ENCODE results near the gene DNAJC21.

The DNAJC21 gene

GRCh38 chr5:34929720-34930461, 532 bp downstream of the DNAJC21 start:
- TF ChIP-seq TAF1 (IDR thresholded peaks at IDR 0.05; ENCODE audit: borderline replicate concordance, insufficient read depth, low read length) = no peak
- 0 out of 2 replicates have a peak, but pooled peaks have one; percentile 22 for TF ChIP-seq POLR2AphosphoS5 (IDR thresholded peaks at IDR 0.05; ENCODE audit: low read depth, low read length)

DNA sequence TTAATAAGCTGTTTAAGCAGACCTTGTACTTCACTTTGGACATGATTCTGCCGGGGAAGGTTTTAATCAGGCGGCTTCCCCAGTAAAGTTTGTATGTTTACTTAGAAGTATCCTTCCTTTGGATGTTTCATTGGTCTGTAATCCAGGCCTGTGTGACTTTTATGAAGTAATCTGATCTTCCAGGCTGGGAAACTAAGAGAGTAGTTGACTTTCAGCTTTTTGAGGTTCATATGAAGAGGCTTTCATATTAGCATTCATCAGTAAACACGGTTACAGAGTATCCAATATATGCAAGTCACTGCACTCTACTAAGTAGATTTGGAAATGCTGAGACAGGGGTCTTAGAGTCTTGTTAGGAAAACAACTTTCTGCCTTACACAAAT, 1.1 kb downstream of the DNAJC21 start:
- no peak for TF ChIP-seq TAF1 (IDR thresholded peaks at IDR 0.05; ENCODE audit: borderline replicate concordance, insufficient read depth, low read length)
- TF ChIP-seq POLR2AphosphoS5 (IDR thresholded peaks at IDR 0.05; ENCODE audit: low read depth, low read length) = no peak
- TF ChIP-seq, protein P1, sequence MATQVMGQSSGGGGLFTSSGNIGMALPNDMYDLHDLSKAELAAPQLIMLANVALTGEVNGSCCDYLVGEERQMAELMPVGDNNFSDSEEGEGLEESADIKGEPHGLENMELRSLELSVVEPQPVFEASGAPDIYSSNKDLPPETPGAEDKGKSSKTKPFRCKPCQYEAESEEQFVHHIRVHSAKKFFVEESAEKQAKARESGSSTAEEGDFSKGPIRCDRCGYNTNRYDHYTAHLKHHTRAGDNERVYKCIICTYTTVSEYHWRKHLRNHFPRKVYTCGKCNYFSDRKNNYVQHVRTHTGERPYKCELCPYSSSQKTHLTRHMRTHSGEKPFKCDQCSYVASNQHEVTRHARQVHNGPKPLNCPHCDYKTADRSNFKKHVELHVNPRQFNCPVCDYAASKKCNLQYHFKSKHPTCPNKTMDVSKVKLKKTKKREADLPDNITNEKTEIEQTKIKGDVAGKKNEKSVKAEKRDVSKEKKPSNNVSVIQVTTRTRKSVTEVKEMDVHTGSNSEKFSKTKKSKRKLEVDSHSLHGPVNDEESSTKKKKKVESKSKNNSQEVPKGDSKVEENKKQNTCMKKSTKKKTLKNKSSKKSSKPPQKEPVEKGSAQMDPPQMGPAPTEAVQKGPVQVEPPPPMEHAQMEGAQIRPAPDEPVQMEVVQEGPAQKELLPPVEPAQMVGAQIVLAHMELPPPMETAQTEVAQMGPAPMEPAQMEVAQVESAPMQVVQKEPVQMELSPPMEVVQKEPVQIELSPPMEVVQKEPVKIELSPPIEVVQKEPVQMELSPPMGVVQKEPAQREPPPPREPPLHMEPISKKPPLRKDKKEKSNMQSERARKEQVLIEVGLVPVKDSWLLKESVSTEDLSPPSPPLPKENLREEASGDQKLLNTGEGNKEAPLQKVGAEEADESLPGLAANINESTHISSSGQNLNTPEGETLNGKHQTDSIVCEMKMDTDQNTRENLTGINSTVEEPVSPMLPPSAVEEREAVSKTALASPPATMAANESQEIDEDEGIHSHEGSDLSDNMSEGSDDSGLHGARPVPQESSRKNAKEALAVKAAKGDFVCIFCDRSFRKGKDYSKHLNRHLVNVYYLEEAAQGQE (IDR thresholded peaks at IDR 0.05; ENCODE audit: insufficient read depth in 1 of 2, low read depth in 2 of 2, low read length in 2 of 2) = no peak

GRCh38 chr5:34930870-34931269, 1.5 kb downstream of the DNAJC21 start:
- TF ChIP-seq, protein P1 (IDR thresholded peaks at IDR 0.05; ENCODE audit: insufficient read depth in 1 of 2, low read depth in 2 of 2, low read length in 2 of 2) = no peak
- TF ChIP-seq POLR2AphosphoS5 (IDR thresholded peaks at IDR 0.05; ENCODE audit: low read depth, low read length) (no peak), FOXP2 (optimal IDR thresholded peaks at IDR 0.05; ENCODE audit: borderline replicate concordance, extremely low read depth, extremely low read length, insufficient read depth) (no peak), SIN3A (IDR thresholded peaks at IDR 0.05; ENCODE audit: borderline replicate concordance, insufficient read depth, low read length) (no peak), TAF1 (IDR thresholded peaks at IDR 0.05; ENCODE audit: borderline replicate concordance, insufficient read depth, low read length) (no peak)

DNA sequence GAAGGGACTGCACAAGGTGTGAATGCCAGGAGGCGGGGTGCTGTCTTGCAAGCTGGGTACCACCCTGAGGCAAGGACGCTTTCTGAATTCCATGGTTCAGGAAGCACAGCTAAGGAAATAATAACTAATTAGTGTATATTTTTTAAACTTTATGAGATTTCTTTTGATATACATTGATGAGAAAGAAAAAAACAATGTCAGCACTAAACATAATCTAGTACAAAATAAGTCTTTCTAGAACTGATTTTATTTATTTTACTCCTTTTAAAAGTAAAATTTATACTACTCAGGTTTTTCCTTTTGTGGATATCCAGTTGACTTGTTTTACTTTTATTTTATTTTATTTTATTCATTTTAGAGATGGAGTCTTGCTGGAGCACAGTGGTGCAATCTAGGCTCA, 3.6 kb downstream of the DNAJC21 start:
- TF ChIP-seq, protein P1 (IDR thresholded peaks at IDR 0.05; ENCODE audit: insufficient read depth in 1 of 2, low read depth in 2 of 2, low read length in 2 of 2) = no peak
- no peak for TF ChIP-seq SIN3A (IDR thresholded peaks at IDR 0.05; ENCODE audit: borderline replicate concordance, insufficient read depth, low read length)
- no peak for TF ChIP-seq TAF1 (IDR thresholded peaks at IDR 0.05; ENCODE audit: borderline replicate concordance, insufficient read depth, low read length)
- no peak for TF ChIP-seq FOXP2 (optimal IDR thresholded peaks at IDR 0.05; ENCODE audit: borderline replicate concordance, extremely low read depth, extremely low read length, insufficient read depth)
- TF ChIP-seq POLR2AphosphoS5 (IDR thresholded peaks at IDR 0.05; ENCODE audit: low read depth, low read length) = no peak

GRCh38 chr5:34941936-34942335, 12.6 kb downstream of the DNAJC21 start:
- TF ChIP-seq TAF1 (IDR thresholded peaks at IDR 0.05; ENCODE audit: borderline replicate concordance, insufficient read depth, low read length) (no peak), POLR2AphosphoS5 (IDR thresholded peaks at IDR 0.05; ENCODE audit: low read depth, low read length) (no peak), SIN3A (IDR thresholded peaks at IDR 0.05; ENCODE audit: borderline replicate concordance, insufficient read depth, low read length) (no peak), FOXP2 (optimal IDR thresholded peaks at IDR 0.05; ENCODE audit: borderline replicate concordance, extremely low read depth, extremely low read length, insufficient read depth) (no peak)
- TF ChIP-seq, protein P1 (IDR thresholded peaks at IDR 0.05; ENCODE audit: insufficient read depth in 1 of 2, low read depth in 2 of 2, low read length in 2 of 2) = no peak
